Liver (tissue), 9 donors: Measurements from ENCODE around the gene ZFYVE28. TPM values are rescaled to one million over a fixed set of nuclear protein-coding genes. Genes with fewer than 3 reads are reported as not detected.

ENCODE experiments used
- DNase-seq: peaks from one replicate; pipeline ENCODE4 v3.0.0-alpha.2; 2017; ENCODE audit warnings: low spot score
- H3K27ac ChIP-seq, 2 donors: one replicate each; pipeline ENCODE4 v1.7.0; 2013; ENCODE audit warnings: inconsistent platforms in 2 of 2, low read length in 2 of 2, control low read depth in 1 of 2, low read depth in 1 of 2, mild to moderate bottlenecking in 1 of 2
- H3K27me3 ChIP-seq, 4 donors: one replicate each; pipeline versions ENCODE4 v1.6.1 to v1.7.0; 2013; ENCODE audit warnings: low read length in 3 of 4, inconsistent platforms in 1 of 4, mild to moderate bottlenecking in 1 of 4, moderate library complexity in 1 of 4; ENCODE audit not compliant: control insufficient read depth in 4 of 4, insufficient read depth in 4 of 4
- H3K36me3 ChIP-seq, 4 donors: one replicate each; pipeline versions ENCODE4 v1.6.1 to v1.7.0; 2013; ENCODE audit warnings: low read length in 3 of 4, mild to moderate bottlenecking in 3 of 4, low read depth in 1 of 4, moderate library complexity in 1 of 4; ENCODE audit not compliant: control insufficient read depth in 4 of 4, insufficient read depth in 3 of 4
- H3K4me1 ChIP-seq, 4 donors: one replicate each; pipeline versions ENCODE4 v1.6.1 to v1.7.0; 2013; ENCODE audit warnings: low read length in 3 of 4, mild to moderate bottlenecking in 3 of 4, moderate library complexity in 1 of 4; ENCODE audit not compliant: control insufficient read depth in 4 of 4, insufficient read depth in 4 of 4
- H3K4me3 ChIP-seq, 3 donors: one replicate each; pipeline versions ENCODE4 v1.6.1 to v1.7.0; 2013; ENCODE audit warnings: low read length in 3 of 3, control low read depth in 1 of 3, low read depth in 1 of 3, mild to moderate bottlenecking in 1 of 3
- H3K9ac ChIP-seq, 2 donors: one replicate each; pipeline ENCODE4 v1.7.0; 2013; ENCODE audit warnings: low read length in 2 of 2, mild to moderate bottlenecking in 2 of 2, moderate library complexity in 2 of 2, control low read depth in 1 of 2, low read depth in 1 of 2
- H3K9me3 ChIP-seq, 4 donors: one replicate each; pipeline versions ENCODE4 v1.6.1 to v1.7.0; 2013; ENCODE audit warnings: low read length in 3 of 4; ENCODE audit not compliant: control insufficient read depth in 4 of 4
- ATF3 ChIP-seq: IDR thresholded peaks from 2 replicates; pipeline ENCODE4 v1.6.1; 2016; ENCODE audit warnings: antibody characterized with exemption
- EGR1 ChIP-seq, 2 donors: IDR thresholded peaks; 2 replicates each; pipeline ENCODE4 v1.6.1; 2016 to 2018; ENCODE audit warnings: antibody characterized with exemption in 2 of 2, low read depth in 2 of 2
- FOXA1 ChIP-seq: IDR thresholded peaks from 2 replicates; pipeline ENCODE4 v1.6.1; 2016; ENCODE audit warnings: antibody characterized with exemption
- FOXA2 ChIP-seq: IDR thresholded peaks from 2 replicates; pipeline ENCODE4 v1.6.1; 2016; ENCODE audit warnings: antibody characterized with exemption
- HNF4A ChIP-seq, 2 donors: conservative IDR thresholded peaks; 2 replicates each; pipeline ENCODE4 v1.6.1; 2016; ENCODE audit warnings: antibody characterized with exemption in 2 of 2, mild to moderate bottlenecking in 2 of 2
- HNF4G ChIP-seq: IDR thresholded peaks from 2 replicates; pipeline ENCODE4 v1.6.1; 2016; ENCODE audit warnings: antibody characterized with exemption
- JUND ChIP-seq, 2 donors: IDR thresholded peaks; 2 replicates each; pipeline ENCODE4 v1.6.1; 2016; ENCODE audit warnings: antibody characterized with exemption in 2 of 2
- NR2F2 ChIP-seq: IDR thresholded peaks from 2 replicates; pipeline ENCODE4 v1.6.1; 2016; ENCODE audit warnings: antibody characterized with exemption
- REST ChIP-seq: IDR thresholded peaks from 2 replicates; pipeline ENCODE4 v1.6.1; 2016; ENCODE audit warnings: antibody characterized with exemption, mild to moderate bottlenecking
- RXRA ChIP-seq, 2 donors: IDR thresholded peaks; 2 replicates each; pipeline ENCODE4 v1.6.1; 2017 to 2018; ENCODE audit warnings: antibody characterized with exemption in 2 of 2, mild to moderate bottlenecking in 1 of 2
- SP1 ChIP-seq: IDR thresholded peaks from 2 replicates; pipeline ENCODE4 v1.6.1; 2018; ENCODE audit warnings: antibody characterized with exemption, mild to moderate bottlenecking
- TAF1 ChIP-seq: conservative IDR thresholded peaks from 2 replicates; pipeline ENCODE4 v1.6.1; 2016; ENCODE audit warnings: antibody characterized with exemption, mild to moderate bottlenecking
- YY1 ChIP-seq: IDR thresholded peaks from 2 replicates; pipeline ENCODE4 v1.6.1; 2016; ENCODE audit warnings: antibody characterized with exemption, mild to moderate bottlenecking
- ZBTB33 ChIP-seq: IDR thresholded peaks from 2 replicates; pipeline ENCODE4 v1.6.1; 2016; ENCODE audit warnings: antibody characterized with exemption
- WGBS: extraction: QIAGEN DNeasy Blood & Tissue Kit; methylation state at CpG from one replicate; pipeline ENCODE4 v1.1.7; 2013; 5-methylcytosine and 5-hydroxymethylcytosine counted together
- polyA plus RNA-seq, 2 donors: library from polyadenylated mRNA; stranded (reverse) in 1 of 2; unstranded in 1 of 2; fragments of 200-250 nt in 1 of 2; fragments of >200 nt in 1 of 2; fragmentation: Nextera tagmentation in 1 of 2; extraction: Ambion mirVana in 1 of 2; gene quantifications; one replicate each; pipeline versions ENCODE4 v1.2.1 to v1.2.3, GENCODE V29; 2013 to 2015
- total RNA-seq, 2 donors: library from RNA; depleted of rRNA; stranded (reverse); fragments of >200 nt; gene quantifications; one replicate each; pipeline ENCODE4 v1.2.3, GENCODE V29; 2014
- TF ChIP-seq, protein P1 (sequence below): IDR thresholded peaks from 2 replicates; pipeline ENCODE4 v1.6.1; 2016; ENCODE audit warnings: antibody characterized with exemption
- TF ChIP-seq, protein P2 (sequence below): fragments of 150-350 bp; IDR thresholded peaks from 2 replicates; pipeline ENCODE4 v1.5.1; 2017; ENCODE audit warnings: improper control_type of control experiment, low read depth, low read length; ENCODE audit not compliant: missing input control
- donor health status: healthy.
- donor health status: healthy.
- donor health status: healthy.
- donor health status: healthy.
- donor health status: healthy.

The ZFYVE28 gene
- total and polyA plus RNA-seq, 4 donors: 2.0 to 6.1 (median 2.7) TPM

DNA sequence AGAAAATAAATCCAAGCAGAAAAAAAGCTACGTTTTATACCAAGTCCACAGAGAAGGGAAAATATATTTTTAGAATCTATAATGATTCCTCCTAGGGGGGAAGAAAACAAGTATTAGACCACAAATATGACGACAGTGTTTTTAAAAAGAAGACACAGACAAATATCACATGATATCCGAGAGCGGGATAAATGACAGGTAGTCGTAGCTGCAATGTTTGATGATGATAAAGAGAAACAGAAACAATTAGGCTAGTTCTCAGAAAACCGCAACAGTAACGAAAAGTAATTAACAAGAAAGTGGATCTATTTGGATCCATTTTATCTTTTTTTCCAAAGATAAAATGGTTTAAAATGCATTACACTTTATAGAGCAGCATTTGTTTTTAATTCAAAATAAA lies 177.4 kb downstream of the ZFYVE28 start:
- WGBS: 10% methylated on average over 7 of the region's 7 CpGs
- Histone ChIP-seq H3K4me3 (peak overlapping the region; percentile 84 to 94 (median 93)), H3K9ac (peak overlapping the region; percentile 75 to 86), H3K9me3 (no peaks in the 10 kb centered on the region), H3K36me3 (peaks cover 0 to 2% (median 0%) of the 10 kb centered on the region in 4 donors), H3K4me1 (peaks cover 4 to 26% (median 22%) of the 10 kb centered on the region in 4 donors), H3K27ac (peak overlapping the region in 1 of 2 donors; percentile 67), H3K27me3 (no peaks in the 10 kb centered on the region)
- TF ChIP-seq HNF4G (no peak), NR2F2 (no peak), YY1 (no peak), ATF3 (no peak), FOXA1 (no peak), JUND (IDR thresholded peaks at IDR 0.05) (no peak), FOXA2 (no peak), EGR1 (IDR thresholded peaks at IDR 0.05; ENCODE audit: low read depth in 2 of 2) (no peak), SP1 (no peak), ZBTB33 (no peak), HNF4A (conservative IDR thresholded peaks at IDR 0.05) (no peak), REST (no peak), TAF1 (no peak), RXRA (IDR thresholded peaks at IDR 0.05) (no peak)
- TF ChIP-seq, protein P1, sequence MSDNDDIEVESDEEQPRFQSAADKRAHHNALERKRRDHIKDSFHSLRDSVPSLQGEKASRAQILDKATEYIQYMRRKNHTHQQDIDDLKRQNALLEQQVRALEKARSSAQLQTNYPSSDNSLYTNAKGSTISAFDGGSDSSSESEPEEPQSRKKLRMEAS: no peak
- TF ChIP-seq, protein P2, sequence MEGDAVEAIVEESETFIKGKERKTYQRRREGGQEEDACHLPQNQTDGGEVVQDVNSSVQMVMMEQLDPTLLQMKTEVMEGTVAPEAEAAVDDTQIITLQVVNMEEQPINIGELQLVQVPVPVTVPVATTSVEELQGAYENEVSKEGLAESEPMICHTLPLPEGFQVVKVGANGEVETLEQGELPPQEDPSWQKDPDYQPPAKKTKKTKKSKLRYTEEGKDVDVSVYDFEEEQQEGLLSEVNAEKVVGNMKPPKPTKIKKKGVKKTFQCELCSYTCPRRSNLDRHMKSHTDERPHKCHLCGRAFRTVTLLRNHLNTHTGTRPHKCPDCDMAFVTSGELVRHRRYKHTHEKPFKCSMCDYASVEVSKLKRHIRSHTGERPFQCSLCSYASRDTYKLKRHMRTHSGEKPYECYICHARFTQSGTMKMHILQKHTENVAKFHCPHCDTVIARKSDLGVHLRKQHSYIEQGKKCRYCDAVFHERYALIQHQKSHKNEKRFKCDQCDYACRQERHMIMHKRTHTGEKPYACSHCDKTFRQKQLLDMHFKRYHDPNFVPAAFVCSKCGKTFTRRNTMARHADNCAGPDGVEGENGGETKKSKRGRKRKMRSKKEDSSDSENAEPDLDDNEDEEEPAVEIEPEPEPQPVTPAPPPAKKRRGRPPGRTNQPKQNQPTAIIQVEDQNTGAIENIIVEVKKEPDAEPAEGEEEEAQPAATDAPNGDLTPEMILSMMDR: no peak
- no peak for DNase-seq
